Measurements from ENCODE around the gene ARL6IP1.
"Not testable (repeated sequence)": the region's sequence is repeated elsewhere in the genome, so short reads cannot be mapped to it uniquely, and the experiment has no call there.

- TF ChIP-seq CTCF, POLR2A (IDR thresholded peaks at IDR 0.05): not testable (repeated sequence)
Measured at GRCh38 chr16:18772171-18772570, 29.2 kb downstream of the ARL6IP1 start.

Data from lower leg skin (tissue), 3 donors.